HL-60/S4 treated with retinoic acid at 250 ng/mL for 4 days and 3 days (cell line): ENCODE results near the gene NUDT15.
"Not testable (repeated sequence)": the region's sequence is repeated elsewhere in the genome, so short reads cannot be mapped to it uniquely, and the experiment has no call there.

Experiments used
- in situ Hi-C: fragments of 300-500 bp; cut with MboI; formaldehyde crosslinking; loops from 2 replicates; pipeline ENCODE4 v1.7.0; 2022; ENCODE audit warnings: low sequenced_read_pairs

The NUDT15 gene

GRCh38 chr13:48037346-48038173 is at the start of gene NUDT15:
Gene NUDT15 (plus strand): TSS chr13:48037726. CDS start chr13:48037747, 21 bp downstream.
- in situ Hi-C loops, result no loop called here

GRCh38 chr13:47990427-47990826 is 47.1 kb upstream of the NUDT15 start:
- in situ Hi-C loops, result no loop called here

DNA sequence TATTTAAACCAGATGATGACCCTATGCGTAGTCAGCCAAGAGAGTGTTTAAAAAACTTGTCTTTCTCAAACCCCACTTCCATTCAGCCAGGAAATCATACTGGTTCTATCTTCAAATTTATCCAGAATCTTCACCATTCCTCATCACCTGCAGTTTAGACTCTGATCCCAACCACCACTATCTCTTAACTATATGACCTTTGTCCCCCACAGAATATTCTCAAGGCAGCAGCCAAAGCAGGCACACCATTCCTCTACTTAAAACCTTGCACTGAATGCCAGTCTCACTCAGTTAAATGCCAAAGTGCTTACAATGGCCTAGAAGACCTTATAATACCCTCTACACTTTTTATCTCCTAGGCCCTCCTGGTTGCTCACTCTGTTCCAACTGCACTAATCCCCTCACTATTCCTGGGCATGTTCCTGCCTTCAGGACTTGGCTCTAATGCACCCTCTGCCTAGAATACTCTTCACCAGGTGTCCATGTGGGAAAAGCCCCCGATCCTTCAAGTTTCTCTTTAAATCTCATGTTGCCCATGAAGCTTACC is 46.5 kb upstream of the NUDT15 start:
- in situ Hi-C loops, result no loop called here

- in situ Hi-C loops, result no loop called here
Observed at GRCh38 chr13:47991859-47992258, 45.7 kb upstream of the NUDT15 start.

DNA sequence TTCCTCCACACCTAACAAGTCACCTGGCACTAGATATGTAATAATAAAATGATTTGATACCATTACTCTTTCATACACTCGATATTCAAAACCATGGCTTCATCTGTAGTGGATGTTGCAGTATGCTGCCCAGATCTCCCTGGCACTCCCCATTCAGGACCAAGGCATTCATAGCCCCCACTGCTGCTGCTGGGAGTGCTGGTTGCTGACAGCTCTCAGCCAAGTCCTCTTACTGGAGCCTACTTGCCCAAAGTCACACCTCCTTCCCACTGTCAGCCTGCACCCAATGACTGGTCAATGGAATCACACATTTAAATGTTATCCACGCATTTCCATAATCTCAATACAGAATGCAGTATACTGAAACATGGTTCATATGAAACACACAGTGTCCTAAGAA is 40.1 kb upstream of the NUDT15 start:
- in situ Hi-C loops, result no loop called here

GRCh38 chr13:47999973-48000372 is 37.6 kb upstream of the NUDT15 start:
- in situ Hi-C loops, result no loop called here

- in situ Hi-C loops, result no loop called here
Observed at GRCh38 chr13:48000559-48001113, 36.9 kb upstream of the NUDT15 start.

GRCh38 chr13:48001114-48001881 is 36.2 kb upstream of the NUDT15 start, which contains the start of gene SUCLA2:
Gene SUCLA2 (minus strand): TSS chr13:48001273. CDS start chr13:48001269, 4 bp downstream.
- in situ Hi-C loops, result no loop called here

- in situ Hi-C loops, result not testable (repeated sequence)
Observed at GRCh38 chr13:48001999-48002398, 35.5 kb upstream of the NUDT15 start.

DNA sequence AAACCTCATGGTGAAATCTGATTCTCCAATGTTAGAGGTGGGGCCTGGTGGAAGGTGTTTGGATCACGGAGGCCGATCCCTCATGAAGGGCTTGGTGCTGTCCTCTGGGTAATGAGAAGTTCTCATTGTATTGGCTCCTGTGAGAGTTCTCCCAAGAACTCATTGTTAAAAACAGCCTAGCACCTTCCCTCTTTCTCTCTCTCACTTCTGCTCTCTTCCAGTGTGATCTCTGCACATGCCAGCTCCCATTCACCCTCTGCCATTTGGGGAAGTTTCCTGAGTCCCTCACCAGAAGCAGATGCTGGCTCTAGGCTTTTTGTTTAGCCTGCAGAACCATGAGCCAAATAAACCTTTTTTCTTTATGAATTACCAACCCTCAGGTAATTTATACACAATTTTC is 33.3 kb upstream of the NUDT15 start:
- in situ Hi-C loops, result no loop called here

DNA sequence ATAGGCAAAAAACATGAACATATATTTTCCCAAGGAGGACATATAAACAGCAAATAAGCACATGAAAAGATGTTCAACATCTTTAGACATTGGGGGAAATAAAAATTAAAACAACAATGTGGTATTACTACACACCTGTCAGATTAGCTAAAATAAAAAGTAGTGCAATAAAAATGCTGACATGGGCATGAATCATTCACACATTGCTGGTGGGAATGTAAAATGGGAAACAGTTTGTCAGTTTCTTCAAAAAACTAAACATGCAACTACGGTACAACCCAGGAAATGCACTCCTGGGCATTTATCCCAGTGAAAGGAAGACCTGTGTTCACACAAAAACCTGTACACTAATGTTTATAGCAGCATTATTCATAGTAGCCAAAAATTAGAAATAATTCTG is 31.1 kb upstream of the NUDT15 start:
- in situ Hi-C loops, result no loop called here

- in situ Hi-C loops, result no loop called here
Observed at GRCh38 chr13:48009284-48009683, 28.2 kb upstream of the NUDT15 start.

- in situ Hi-C loops, result no loop called here
Observed at GRCh38 chr13:48010698-48011097, 26.8 kb upstream of the NUDT15 start.

DNA sequence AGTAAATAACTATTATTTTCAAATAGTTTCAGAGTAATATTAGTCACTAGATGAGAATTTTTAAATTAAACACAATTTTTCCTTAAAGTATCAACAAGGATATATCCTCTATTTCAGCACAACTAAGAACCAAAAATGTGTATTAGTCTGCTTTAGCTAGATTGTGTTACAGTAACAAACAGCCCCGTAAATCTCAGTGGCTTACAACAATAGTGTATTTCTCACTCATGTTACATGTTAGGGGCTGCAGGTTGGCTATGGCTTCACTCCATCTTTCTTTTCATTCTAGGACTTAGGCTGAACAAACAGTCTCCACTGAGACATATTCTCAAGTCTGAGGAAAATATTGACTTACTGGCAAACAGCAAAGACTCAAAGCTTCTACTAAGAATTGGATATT is 24.9 kb upstream of the NUDT15 start:
- in situ Hi-C loops, result no loop called here

GRCh38 chr13:48014359-48014758 is 23.2 kb upstream of the NUDT15 start:
- in situ Hi-C loops, result no loop called here

DNA sequence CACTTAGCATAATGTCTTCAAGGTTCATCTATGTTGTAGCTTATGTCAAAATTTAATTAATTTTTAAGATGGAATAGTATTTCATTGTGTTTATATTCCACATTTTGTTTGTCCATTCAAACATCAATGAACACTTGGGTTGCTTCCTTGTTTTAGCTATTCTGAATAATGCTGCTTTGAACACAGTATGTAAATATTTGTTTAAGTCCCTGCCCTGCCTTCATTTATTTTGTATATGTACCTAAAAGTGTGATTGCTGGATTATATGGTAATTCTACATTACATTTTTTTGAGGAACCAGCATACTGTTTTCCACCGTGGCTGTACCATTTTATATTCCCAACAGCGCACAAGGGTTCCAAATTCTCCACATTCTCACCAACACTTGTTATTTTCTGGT is 18.9 kb upstream of the NUDT15 start:
- in situ Hi-C loops, result no loop called here

DNA sequence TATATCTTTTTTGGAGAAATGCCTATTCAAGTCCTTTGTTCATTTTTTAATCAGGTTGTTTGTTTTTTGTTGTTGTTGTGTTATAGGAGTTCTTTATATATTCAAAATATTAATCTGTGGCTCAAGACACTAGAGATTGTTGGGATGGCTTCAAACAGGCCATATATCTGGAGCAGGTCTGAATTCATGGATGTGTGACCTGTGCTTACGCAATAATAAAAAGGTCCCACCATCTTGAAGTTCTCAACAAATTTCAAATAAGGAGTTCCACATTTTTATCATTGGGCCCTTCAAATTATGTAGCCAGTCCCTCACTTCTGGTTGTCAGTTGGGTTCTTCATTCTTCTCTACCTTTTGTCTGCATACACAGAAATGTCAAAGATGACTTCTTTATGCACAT is 17.7 kb upstream of the NUDT15 start:
- in situ Hi-C loops, result no loop called here

DNA sequence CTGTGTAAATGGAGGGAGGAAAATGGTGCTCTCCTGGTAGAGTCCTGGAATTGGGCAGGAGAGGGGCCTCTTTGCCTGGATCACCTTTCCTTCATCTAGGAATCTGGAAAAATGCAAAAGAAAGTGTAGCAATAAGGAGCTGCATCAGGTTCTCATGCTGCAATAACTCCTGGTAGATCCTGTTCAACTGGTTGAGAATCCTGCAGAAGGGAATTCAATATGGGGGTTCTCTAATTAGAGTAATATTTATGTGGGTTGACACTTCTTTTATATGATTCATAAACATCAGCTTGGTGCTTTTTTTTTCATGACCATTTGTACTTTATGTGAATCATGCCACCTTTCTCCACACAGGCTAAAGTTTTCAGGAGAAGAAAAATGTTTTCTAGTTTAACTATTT is 9.5 kb upstream of the NUDT15 start:
- in situ Hi-C loops, result no loop called here

- in situ Hi-C loops, result no loop called here
Observed at GRCh38 chr13:48029859-48030258, 7.7 kb upstream of the NUDT15 start.

- in situ Hi-C loops, result no loop called here
Observed at GRCh38 chr13:48038761-48039160, 1.2 kb downstream of the NUDT15 start.

- in situ Hi-C loops, result no loop called here
Observed at GRCh38 chr13:48040049-48040448, 2.5 kb downstream of the NUDT15 start.
